ENCODE measurements around the gene PCP4L1. TPM values are rescaled to one million over a fixed set of nuclear protein-coding genes. Genes with fewer than 3 reads are reported as not detected.
"Not testable (repeated sequence)": the region's sequence is repeated elsewhere in the genome, so short reads cannot be mapped to it uniquely, and the experiment has no call there.

Gene PCP4L1
- total RNA-seq, 1 donor from 2014 or later = 5.1 TPM

DNA sequence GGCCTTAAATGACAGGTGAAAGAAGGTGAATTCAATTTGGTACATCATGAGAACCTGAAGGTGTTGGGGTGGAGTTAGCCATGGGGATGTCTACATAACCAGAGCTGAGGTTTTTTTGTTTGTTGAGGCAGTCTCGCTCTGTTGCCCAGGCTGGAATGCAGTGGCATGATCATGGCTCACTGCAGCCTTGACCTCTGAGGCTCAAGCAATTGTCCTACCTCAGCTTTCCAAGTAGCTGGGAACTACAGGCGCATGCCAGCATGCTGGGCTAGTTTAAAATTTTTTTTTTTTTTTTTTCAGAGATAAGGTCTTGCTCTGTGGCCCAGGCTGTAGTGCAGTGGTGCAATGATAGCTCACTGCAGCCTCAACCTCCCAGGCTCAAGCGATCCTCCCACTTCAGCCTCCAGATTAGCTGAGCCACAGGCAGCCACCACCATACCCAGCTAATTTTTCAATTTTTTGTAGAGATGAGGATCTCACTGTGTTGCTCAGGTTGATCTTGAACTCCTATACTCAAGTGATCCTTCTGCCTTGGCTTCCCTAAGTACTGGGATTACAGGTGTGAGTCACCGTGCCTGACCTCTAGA, 53.1 kb downstream of the PCP4L1 start:
- no peak for ATAC-seq

DNA sequence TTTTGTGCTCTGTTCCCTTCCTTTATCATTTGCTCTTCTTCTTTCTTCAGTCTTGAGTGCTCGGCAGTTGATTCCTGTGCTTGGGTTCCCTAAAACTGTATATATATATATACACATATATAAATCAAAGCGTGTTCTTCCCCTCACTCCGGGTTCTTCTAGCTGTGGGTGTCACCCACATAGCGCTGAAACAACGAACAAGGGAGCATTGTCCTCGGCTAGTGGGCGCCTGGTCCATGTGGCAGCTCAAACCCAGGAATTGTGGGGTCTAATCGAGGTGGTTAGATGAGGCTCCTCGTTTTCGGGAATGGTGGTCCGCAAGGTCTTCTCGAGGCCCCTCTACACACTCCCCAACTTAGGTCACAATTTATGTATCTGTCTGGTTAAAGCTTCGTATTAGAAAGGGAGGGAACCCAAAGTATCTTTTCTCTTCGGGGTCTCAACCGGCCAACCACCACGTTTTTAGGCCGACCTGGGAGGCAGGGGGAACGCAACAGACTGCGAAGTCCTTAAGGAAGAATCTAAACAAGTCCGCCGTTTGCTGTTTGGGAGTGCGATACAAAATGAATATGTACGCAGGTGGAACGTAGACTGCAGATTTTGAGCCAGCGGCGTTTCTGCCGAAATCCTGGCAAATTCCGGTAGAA, 55.1 kb downstream of the PCP4L1 start:
- DNase-seq (ENCODE audit: low spot score) (no peak), ATAC-seq (no peak)

More for the DNA sequence above, 53.1 kb downstream of the PCP4L1 start:
- no peak for DNase-seq (ENCODE audit: low spot score)

DNA sequence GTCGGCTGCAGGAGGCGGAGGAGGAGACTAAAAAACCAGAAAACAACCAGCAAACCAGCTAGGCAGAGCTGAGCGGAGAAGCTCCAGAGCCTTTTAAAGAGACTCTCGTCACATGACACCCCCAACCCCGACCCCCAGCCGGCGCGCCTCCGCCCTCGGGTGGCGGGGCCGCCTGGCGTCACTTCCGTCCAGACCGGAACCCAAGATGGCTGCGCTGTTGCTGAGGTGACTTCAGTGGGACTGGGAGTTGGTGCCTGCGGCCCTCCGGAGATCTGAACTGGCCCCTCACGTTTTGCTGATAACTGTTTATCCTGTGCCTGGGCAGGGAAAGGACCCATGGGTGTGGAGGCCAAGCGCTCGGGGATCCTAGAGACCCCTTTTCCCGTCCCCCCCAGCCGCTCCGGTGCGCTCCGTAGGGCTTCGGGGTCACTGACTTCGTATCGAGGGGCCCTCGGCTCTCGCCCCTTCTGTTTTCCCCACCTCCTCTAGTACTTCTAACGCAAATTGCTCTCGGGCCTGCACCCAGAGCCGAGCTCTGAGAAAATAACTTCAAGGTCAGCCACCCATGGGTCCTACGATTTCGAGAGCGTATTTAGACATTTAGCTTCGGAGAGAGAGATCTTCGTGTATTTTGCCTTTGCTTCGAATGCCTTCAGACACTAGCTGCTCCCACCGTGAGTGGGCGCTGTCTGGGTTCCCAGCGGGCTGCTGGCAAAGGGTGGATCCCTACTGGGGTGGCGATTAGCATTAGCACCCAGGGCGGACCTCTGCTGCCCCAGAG, 55.8 kb downstream of the PCP4L1 start, which contains the start of gene SDHC:
Gene SDHC (plus strand): TSS at position 181 of the 781 bp plus-strand sequence. CDS start 25 bp downstream, at position 206.
- ATAC-seq (peak; percentile 98), DNase-seq (ENCODE audit: low spot score) (peak; percentile 92)

DNA sequence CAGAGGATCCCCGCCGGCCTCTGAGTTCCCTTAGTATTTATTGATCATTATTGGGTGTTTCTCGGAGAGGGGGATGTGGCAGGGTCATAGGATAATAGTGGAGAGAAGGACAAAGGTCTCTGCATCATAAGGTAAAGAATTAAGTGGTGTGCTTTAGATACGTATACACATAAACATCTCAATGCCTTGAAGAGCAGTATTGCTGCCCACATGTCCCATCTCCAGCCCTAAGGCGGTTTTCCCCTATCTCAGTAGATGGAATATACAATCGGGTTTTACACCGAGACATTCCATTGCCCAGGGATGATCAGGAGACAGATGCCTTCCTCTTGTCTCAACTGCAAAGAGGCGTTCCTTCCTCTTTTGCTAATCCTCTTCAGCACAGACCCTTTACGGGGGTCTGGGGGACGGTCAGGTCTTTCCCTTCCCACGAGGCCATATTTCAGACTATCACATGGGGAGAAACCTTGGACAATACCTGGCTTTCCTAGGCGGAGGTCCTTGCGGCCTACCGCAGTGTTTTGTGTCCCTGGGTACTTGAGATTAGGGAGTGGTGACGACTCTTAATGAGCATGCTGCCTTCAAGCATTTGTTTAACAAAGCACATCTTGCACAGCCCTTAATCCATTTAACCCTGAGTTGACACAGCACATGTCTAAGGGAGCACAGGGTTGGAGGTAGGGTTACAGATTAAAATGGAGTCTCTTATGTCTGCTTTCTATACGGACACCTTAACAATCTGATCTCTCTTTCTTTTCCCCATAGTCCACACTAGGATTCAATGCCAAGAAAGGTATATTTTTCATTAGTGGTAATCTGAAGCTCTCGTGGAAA, 57.5 kb downstream of the PCP4L1 start:
- not testable (repeated sequence) for DNase-seq (ENCODE audit: low spot score); ATAC-seq

DNA sequence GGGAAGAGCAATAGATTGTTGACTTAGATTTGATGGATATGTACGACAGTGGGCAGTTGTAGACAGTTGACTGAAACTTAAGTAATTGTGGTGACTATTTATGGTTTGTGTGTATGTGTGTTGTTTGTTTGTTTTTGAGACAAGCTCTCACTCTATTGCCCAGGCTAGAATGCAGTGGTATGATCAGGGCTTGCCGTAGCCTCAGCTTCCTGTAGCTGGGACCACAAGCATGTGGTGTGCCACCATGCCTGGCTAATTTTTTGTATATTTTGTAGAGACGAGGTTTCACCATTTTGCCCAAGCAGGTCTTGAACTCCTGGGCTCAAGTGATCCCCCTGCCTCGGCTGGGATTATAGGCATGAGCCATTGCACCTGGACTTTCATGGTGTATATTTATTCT, 65.5 kb downstream of the PCP4L1 start:
- ATAC-seq = no peak
- DNase-seq (ENCODE audit: low spot score) = no peak

DNA sequence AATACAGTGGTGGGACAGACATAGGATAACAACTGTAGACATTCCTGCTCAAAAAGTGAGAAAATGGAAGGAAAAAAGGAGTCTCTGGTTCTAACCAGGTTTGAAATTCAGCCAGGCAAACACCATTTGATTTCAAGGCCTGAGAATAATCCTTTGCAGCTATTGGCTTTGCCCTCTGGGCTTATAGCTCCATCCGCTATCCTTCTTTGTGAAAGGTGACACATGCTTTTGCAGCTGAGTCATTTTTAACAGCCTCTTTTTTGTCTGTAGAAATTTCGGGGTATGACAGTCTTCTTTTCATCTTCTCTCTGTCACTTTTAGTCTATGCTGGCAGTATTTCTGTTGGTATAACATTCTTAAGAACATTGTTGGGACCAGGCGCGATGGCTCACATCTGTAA, 71.8 kb downstream of the PCP4L1 start:
- DNase-seq (ENCODE audit: low spot score) = no peak
- no peak for ATAC-seq

DNA sequence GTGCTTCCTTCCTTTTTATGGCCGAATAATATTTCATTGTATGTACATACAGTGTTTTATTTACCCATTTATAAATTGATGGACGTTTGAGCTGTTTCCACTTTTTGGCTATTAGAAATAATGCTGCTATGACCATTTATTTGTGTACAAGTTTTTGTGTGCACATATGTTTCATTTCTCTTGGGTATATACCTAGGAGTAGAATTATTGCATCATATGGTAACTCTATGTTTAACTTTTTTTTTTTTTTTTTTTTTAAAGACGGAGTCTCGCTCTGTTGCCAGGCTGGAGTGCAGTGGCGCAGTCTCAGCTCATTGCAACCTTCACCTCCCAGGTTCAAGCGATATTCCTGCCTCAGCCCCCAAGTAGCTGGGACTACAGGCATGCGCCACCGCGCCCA, 74.6 kb downstream of the PCP4L1 start:
- no peak for DNase-seq (ENCODE audit: low spot score)
- no peak for ATAC-seq

Other genes starting within 250 kb of the PCP4L1 start
- gene F11R, start 237.6 kb upstream of the PCP4L1 start, total RNA-seq = 65.4 TPM
- gene TSTD1, start 219.8 kb upstream of the PCP4L1 start, total RNA-seq = 30.7 TPM
- 27.6 TPM for gene USF1, start 212.8 kb upstream of the PCP4L1 start, total RNA-seq
- gene ARHGAP30, start 188.9 kb upstream of the PCP4L1 start, total RNA-seq = 4.0 TPM
- not detected for gene NECTIN4, start 169.2 kb upstream of the PCP4L1 start, total RNA-seq
- gene KLHDC9, start 160.4 kb upstream of the PCP4L1 start, total RNA-seq = 6.2 TPM
- gene PFDN2, start 140.7 kb upstream of the PCP4L1 start, total RNA-seq = 22.0 TPM
- gene NIT1, start 140.6 kb upstream of the PCP4L1 start, total RNA-seq = 70.3 TPM
- gene DEDD, start 126.1 kb upstream of the PCP4L1 start, total RNA-seq = 17.6 TPM
- gene UFC1, start 104.8 kb upstream of the PCP4L1 start, total RNA-seq = 36.1 TPM
- gene USP21, start 99.2 kb upstream of the PCP4L1 start, total RNA-seq = 10.2 TPM
- 9.3 TPM for gene PPOX, start 92.3 kb upstream of the PCP4L1 start, total RNA-seq
- 9.1 TPM for gene B4GALT3, start 81.2 kb upstream of the PCP4L1 start, total RNA-seq
- 1.1 TPM for gene ADAMTS4, start 59.7 kb upstream of the PCP4L1 start, total RNA-seq
- gene NDUFS2, start 56.4 kb upstream of the PCP4L1 start, total RNA-seq = 106 TPM
- 13.4 TPM for gene FCER1G, start 43.5 kb upstream of the PCP4L1 start, total RNA-seq
- 4,148 TPM for gene APOA2, start 35.1 kb upstream of the PCP4L1 start, total RNA-seq
- 6.3 TPM for gene TOMM40L, start 32.7 kb upstream of the PCP4L1 start, total RNA-seq
- 158 TPM for gene NR1I3, start 20.5 kb upstream of the PCP4L1 start, total RNA-seq
- gene MPZ, start 51.2 kb downstream of the PCP4L1 start, total RNA-seq = 2.4 TPM
- 223 TPM for gene SDHC, start 55.6 kb downstream of the PCP4L1 start, total RNA-seq
- not detected for gene CFAP126, start 109.1 kb downstream of the PCP4L1 start, total RNA-seq
- gene FCGR2A, start 246.7 kb downstream of the PCP4L1 start, total RNA-seq = 4.0 TPM